ENCODE results near the gene EVA1A.

EVA1A gene

DNA sequence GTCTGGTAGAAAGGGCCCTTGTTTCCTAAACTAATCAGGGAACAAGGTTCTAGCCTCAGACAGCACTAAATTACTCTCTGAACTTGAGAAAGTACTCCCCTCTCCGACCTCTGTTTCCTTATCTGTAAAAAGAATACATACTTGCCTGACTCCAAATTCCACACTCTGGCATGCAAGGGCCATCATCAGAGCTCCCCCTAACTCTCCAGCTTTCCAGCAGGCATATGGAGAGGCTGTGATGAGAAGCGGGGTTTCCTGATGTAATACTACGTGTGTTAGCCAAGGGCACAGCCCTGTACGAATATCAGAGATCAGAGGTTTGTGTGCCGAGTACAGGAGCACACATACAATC, 1.8 kb upstream of the EVA1A start:
- no peak for DNase-seq

DNA sequence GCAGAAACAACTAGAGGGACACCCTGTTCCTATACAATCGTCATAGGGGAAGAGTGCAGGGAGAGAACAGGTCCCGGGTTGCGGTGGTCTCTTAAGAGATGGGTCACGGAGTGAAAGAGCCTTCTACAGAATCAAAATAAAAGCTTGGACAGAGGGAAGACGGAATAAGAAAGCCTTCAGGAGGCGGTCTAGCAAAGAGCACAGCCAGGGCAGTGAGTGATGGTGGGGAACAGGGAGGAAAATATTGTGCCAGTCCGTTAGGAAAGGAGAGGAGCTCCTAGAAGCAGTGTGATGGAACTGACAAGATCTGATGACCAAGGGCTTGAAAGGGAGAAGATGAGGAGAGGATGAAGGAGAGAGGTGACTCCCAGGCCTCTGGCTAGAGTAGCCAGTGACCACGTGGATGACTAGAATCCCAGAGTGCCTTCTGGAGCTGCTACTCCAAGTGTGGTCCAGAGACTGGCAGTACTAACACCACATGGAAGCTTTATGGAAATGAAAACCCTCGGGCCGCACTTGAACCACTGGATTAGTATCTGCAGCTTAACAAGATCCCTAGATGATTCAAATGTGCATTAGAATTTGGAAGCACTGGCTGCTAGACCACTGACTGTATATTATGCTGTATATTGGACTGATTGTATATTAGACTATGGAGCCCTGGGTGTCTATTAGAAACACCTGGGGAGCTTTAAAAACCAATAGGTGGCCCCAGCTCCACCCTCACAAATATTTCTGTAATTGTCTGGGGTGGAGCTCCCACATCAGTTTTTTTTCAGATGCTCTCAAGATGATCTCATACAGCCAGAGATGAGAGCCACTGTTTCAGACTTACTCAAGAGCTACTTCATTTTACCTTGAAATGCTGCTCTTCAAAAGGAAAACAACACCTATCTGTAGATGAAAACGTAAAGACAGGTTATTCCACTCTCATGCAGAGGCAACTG, 1.1 kb upstream of the EVA1A start:
- DNase-seq = no peak

- no peak for DNase-seq
These were observed 544 bp downstream of the EVA1A start for GRCh38 chr2:75560022-75560767.

DNA sequence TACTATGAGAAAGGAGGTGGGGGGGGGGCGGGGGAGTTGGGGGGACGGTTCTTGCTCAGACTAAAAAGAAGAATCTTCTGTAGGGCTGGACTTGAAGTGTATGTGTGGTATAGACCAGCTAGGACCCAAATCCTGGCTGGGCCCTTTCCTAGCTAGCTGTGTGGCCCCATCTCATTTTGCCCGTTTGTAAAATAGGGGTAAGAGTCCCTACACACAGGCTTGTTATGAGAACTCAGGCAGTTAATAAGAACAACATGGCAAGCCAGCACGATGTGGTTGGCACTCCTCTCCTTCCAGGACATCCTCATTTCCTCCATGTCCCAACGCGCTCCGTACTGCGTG, 1.1 kb downstream of the EVA1A start:
- no peak for DNase-seq

DNA sequence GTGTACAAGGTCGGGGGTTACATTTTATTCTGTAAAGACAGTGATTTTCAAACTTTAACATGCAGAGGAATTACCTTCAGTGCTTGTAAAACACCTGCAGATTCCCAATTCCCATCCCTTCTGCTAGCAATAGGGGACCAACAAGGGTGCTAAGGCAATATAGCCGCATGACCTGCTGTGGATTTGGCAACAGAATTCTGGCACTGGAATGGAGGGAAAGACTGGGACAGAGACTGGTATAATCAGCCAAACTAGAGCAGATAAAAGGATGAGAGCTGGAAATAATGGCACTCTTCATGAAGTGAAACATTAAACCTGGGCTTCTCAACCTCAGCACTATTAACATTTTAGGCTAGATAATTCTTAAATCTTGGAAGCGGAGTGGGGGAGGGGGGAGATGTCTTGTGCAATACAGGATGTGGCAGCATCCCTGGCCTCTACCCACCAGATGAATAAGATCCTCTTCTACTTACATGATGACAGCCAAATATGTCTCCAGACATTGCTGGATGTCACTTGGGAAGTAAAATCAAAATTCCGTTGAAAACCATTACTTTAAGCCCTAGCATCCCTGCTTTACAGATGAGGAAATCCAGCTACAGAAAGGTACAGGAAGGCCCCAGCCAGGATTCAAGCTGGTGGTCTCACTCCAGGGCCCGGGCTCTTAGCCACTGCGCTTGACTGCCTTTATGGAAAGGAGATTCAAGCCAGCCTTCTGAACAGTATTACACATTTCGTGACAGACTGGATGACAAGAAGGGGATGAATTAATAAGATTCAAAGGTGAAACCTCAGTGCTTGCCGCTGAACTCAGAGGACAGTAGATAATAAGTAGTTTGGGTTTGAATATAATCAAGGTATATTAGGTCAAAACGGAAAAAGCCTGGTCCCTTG, 1.7 kb downstream of the EVA1A start:
- no peak for DNase-seq

DNA sequence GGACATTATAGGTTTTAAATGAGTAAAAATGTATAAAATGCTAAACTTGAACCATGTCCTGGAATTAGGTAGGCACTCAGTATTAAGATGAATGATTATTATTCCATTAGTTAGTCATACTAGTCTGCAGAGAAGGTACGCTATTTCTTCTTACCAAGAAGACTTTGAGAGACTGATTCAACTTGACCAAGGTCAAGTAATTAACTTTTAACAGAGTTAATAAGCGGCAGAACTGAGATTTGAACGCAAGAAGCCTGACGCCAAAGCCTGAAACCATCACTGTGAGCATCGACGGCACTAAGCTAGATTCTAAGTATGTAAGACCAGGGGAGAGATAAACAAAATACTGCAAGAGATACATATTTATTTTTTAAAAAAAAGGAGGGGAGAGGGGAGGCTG, 2.6 kb downstream of the EVA1A start:
- no peak for DNase-seq

GRCh38 chr2:75557474-75558133, 3.1 kb downstream of the EVA1A start:
- no peak for DNase-seq

DNA sequence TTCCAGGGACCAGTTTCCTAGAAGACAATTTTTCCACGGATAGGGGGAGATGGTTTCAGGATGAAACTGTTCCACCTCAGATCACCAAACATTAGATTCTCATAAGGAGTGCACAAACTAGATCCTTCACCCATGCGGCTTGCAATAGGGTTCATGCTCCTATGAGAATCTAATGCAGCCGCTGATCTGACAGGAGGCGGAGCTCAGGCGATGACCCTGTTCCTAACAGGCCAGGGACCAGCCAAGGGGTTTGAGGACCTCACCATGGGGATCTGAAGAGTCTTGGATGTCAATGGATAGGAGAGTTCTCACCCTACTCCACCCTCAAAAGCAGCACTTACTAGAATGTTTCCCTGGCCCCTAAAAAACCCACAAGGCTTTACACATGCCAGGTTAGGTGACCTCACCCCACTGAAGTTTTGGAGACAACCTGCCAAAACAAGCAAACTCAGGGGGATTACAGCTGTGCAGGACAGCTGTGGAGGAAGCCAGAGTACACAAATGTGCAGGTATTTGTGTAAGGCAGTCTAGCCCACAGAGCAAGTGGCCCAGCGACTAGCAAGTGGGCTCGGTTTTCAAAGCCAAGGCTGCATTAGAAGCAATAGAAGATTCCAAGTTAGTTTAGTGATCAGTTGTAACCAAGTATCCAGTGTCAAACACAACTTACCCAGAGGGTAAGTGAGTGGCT, 3.9 kb downstream of the EVA1A start:
- no peak for DNase-seq

GRCh38 chr2:75555701-75556100, 5.0 kb downstream of the EVA1A start:
- DNase-seq = no peak

- no peak for DNase-seq
These were observed 6.7 kb downstream of the EVA1A start for GRCh38 chr2:75553935-75554531.

DNA sequence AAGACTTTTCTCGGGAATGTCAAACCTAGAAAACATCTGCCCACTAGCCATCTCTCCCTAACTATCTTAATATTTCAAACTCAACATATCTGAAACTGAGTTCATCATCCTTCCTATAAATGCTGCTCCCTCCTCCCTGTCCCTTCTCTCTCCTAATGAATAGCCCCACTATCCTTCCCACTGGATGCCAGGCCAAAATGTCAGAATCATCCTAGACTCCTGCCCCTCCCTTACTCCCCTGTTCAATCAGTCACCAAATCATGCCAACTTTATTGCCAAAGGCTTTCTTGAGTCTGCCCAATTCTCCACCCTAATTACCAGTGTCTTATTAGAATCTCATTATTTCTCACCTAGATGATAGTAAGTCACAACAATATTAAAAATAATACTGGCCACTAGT, 8.5 kb downstream of the EVA1A start:
- no peak for DNase-seq

GRCh38 chr2:75551434-75551833, 9.3 kb downstream of the EVA1A start:
- no peak for DNase-seq

DNA sequence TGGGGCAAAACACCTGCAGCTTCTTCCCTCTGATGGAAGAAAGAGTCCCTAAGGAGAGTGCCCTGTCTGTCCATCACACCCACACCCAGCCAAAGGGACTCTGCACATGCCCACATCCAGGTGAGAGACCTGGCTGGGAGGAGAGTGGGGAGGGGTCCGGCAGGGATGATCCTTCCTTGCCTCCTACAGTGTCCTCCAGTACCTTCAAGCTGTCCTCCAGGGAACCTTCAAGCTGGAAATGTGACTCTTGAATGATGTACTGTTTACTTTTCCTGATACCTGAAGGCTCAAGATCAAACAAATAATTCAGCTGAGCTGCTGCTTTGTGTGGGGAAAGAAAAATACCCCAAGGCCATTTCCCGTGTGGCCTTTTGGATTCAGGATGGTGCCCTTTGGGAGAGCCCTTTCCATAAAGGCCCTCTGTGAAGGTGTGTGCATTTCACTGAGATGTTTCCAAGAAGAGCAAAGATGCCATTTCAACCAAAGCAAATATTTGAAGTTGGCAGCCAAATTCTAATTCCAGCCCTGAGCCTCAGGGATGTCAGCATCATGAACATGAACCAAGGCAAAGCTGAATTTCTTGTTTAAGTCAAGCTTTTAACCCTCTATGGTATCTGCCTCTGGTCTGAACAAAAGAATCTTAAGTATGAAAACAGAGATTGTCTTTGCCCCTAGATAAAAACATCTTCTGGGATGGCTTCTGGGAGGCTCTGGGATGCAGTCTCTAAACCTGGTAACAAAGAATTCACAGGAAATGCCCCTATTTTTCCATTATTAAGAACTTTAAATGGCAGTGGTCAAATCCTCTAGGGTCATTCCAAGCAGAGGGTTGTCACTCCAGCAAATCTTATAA, 11.1 kb downstream of the EVA1A start:
- DNase-seq = no peak

- no peak for DNase-seq
These were observed 12.6 kb downstream of the EVA1A start for GRCh38 chr2:75548036-75548573.

- DNase-seq = no peak
These were observed 13.2 kb downstream of the EVA1A start for GRCh38 chr2:75547345-75548035.

- DNase-seq = no peak
These were observed 14.8 kb downstream of the EVA1A start for GRCh38 chr2:75545922-75546321.

- DNase-seq = no peak
These were observed 15.4 kb downstream of the EVA1A start for GRCh38 chr2:75545387-75545786.

DNA sequence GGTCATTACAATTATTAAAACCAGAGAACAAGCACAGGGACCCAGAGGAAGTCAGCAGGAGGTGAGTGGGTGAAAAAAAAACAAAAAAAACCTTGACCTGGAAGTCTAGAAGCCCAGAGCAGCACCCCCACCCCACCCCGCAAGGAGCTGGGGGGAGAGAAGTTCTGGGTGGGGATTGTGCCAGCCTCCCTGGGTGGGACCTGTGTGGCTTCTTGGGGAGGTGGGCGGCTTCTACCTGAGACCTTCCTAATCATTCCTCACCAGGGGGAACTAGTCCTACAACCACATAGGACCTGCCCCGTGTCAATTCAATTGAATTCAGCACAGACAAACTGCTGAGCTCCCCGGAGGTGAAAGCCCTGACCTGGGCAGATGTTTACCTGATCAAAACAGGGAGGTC, 17.3 kb downstream of the EVA1A start:
- no peak for DNase-seq

- DNase-seq = no peak
These were observed 19.3 kb downstream of the EVA1A start for GRCh38 chr2:75541430-75541829.

- no peak for DNase-seq
These were observed 19.7 kb downstream of the EVA1A start for GRCh38 chr2:75540994-75541393.
